ENCODE results near the gene ERC1.
A peak's percentile ranks its signal among the peaks of the same experiment; 100 is the strongest.

The ERC1 gene

GRCh38 chr12:1102115-1102514 lies 111.1 kb downstream of the ERC1 start:
- no peak overlapping the region for H3K27ac ChIP-seq (ENCODE audit: low read length)
- no CpG with 5 or more reads among the region's 2 CpGs for WGBS (ENCODE audit: insufficient coverage, insufficient read length)
- H3K9me3 ChIP-seq (ENCODE audit: control insufficient read depth, insufficient read depth, low read length): no peaks in the 10 kb centered on the region
- H3K4me1 ChIP-seq (ENCODE audit: control insufficient read depth, insufficient read depth, low read length): peaks cover 1% of the 10 kb centered on the region; the same call in 1 of the 2 replicates
- no peak overlapping the region for H3K4me3 ChIP-seq (ENCODE audit: low read length)
- H3K36me3 ChIP-seq (ENCODE audit: control insufficient read depth, insufficient read depth, low read length): no peaks in the 10 kb centered on the region
- no peaks in the 10 kb centered on the region for H3K27me3 ChIP-seq (ENCODE audit: control insufficient read depth, insufficient read depth, low read length)
- no peak for DNase-seq (ENCODE audit: low read depth, low spot score)

GRCh38 chr12:1102791-1103450 lies 111.9 kb downstream of the ERC1 start:
- H3K36me3 ChIP-seq (ENCODE audit: control insufficient read depth, insufficient read depth, low read length): no peaks in the 10 kb centered on the region
- no peaks in the 10 kb centered on the region for H3K9me3 ChIP-seq (ENCODE audit: control insufficient read depth, insufficient read depth, low read length)
- peaks cover 1% of the 10 kb centered on the region; the same call in 1 of the 2 replicates for H3K4me1 ChIP-seq (ENCODE audit: control insufficient read depth, insufficient read depth, low read length)
- H3K4me3 ChIP-seq (ENCODE audit: low read length): no peak overlapping the region
- H3K27ac ChIP-seq (ENCODE audit: low read length): no peak overlapping the region
- no peaks in the 10 kb centered on the region for H3K27me3 ChIP-seq (ENCODE audit: control insufficient read depth, insufficient read depth, low read length)
- DNase-seq (ENCODE audit: low read depth, low spot score): no peak
- WGBS (ENCODE audit: insufficient coverage, insufficient read length): no CpG with 5 or more reads among the region's 10 CpGs

GRCh38 chr12:1103632-1104031 lies 112.6 kb downstream of the ERC1 start:
- peaks cover 1% of the 10 kb centered on the region; the same call in 1 of the 2 replicates for H3K4me1 ChIP-seq (ENCODE audit: control insufficient read depth, insufficient read depth, low read length)
- no peak overlapping the region for H3K4me3 ChIP-seq (ENCODE audit: low read length)
- WGBS (ENCODE audit: insufficient coverage, insufficient read length): no CpG with 5 or more reads among the region's 3 CpGs
- no peak overlapping the region for H3K27ac ChIP-seq (ENCODE audit: low read length)
- H3K9me3 ChIP-seq (ENCODE audit: control insufficient read depth, insufficient read depth, low read length): no peaks in the 10 kb centered on the region
- H3K27me3 ChIP-seq (ENCODE audit: control insufficient read depth, insufficient read depth, low read length): no peaks in the 10 kb centered on the region
- DNase-seq (ENCODE audit: low read depth, low spot score): no peak
- no peaks in the 10 kb centered on the region for H3K36me3 ChIP-seq (ENCODE audit: control insufficient read depth, insufficient read depth, low read length)

GRCh38 chr12:1104088-1104800 lies 113.2 kb downstream of the ERC1 start:
- WGBS (ENCODE audit: insufficient coverage, insufficient read length): no CpG with 5 or more reads among the region's 8 CpGs

GRCh38 chr12:1107669-1108068 lies 116.6 kb downstream of the ERC1 start:
- H3K4me3 ChIP-seq (ENCODE audit: low read length): no peak overlapping the region
- H3K4me1 ChIP-seq (ENCODE audit: control insufficient read depth, insufficient read depth, low read length): no peaks in the 10 kb centered on the region
- no peaks in the 10 kb centered on the region for H3K9me3 ChIP-seq (ENCODE audit: control insufficient read depth, insufficient read depth, low read length)
- no peaks in the 10 kb centered on the region for H3K36me3 ChIP-seq (ENCODE audit: control insufficient read depth, insufficient read depth, low read length)
- H3K27ac ChIP-seq (ENCODE audit: low read length): no peak overlapping the region
- H3K27me3 ChIP-seq (ENCODE audit: control insufficient read depth, insufficient read depth, low read length): no peaks in the 10 kb centered on the region
- no peak for DNase-seq (ENCODE audit: low read depth, low spot score)

More at GRCh38 chr12:1104088-1104800, 113.2 kb downstream of the ERC1 start:
- H3K4me3 ChIP-seq (ENCODE audit: low read length): no peak overlapping the region
- H3K36me3 ChIP-seq (ENCODE audit: control insufficient read depth, insufficient read depth, low read length): no peaks in the 10 kb centered on the region
- H3K4me1 ChIP-seq (ENCODE audit: control insufficient read depth, insufficient read depth, low read length): peaks cover 1% of the 10 kb centered on the region; the same call in 1 of the 2 replicates
- H3K9me3 ChIP-seq (ENCODE audit: control insufficient read depth, insufficient read depth, low read length): no peaks in the 10 kb centered on the region
- no peaks in the 10 kb centered on the region for H3K27me3 ChIP-seq (ENCODE audit: control insufficient read depth, insufficient read depth, low read length)
- no peak overlapping the region for H3K27ac ChIP-seq (ENCODE audit: low read length)
- no peak for DNase-seq (ENCODE audit: low read depth, low spot score)

GRCh38 chr12:1108276-1108675 lies 117.3 kb downstream of the ERC1 start:
- DNase-seq (ENCODE audit: low read depth, low spot score): no peak
- Histone ChIP-seq H3K9me3 (ENCODE audit: control insufficient read depth, insufficient read depth, low read length) (no peaks in the 10 kb centered on the region), H3K4me1 (ENCODE audit: control insufficient read depth, insufficient read depth, low read length) (no peaks in the 10 kb centered on the region), H3K36me3 (ENCODE audit: control insufficient read depth, insufficient read depth, low read length) (no peaks in the 10 kb centered on the region), H3K27me3 (ENCODE audit: control insufficient read depth, insufficient read depth, low read length) (no peaks in the 10 kb centered on the region), H3K27ac (ENCODE audit: low read length) (no peak overlapping the region), H3K4me3 (ENCODE audit: low read length) (no peak overlapping the region)
- no CpG with 5 or more reads among the region's 1 CpG for WGBS (ENCODE audit: insufficient coverage, insufficient read length)

GRCh38 chr12:1115484-1116231 lies 124.6 kb downstream of the ERC1 start:
- no CpG with 5 or more reads among the region's 4 CpGs for WGBS (ENCODE audit: insufficient coverage, insufficient read length)
- Histone ChIP-seq H3K4me3 (ENCODE audit: low read length) (no peak overlapping the region), H3K4me1 (ENCODE audit: control insufficient read depth, insufficient read depth, low read length) (no peaks in the 10 kb centered on the region), H3K9me3 (ENCODE audit: control insufficient read depth, insufficient read depth, low read length) (no peaks in the 10 kb centered on the region; the same call in 1 of the 2 replicates), H3K27me3 (ENCODE audit: control insufficient read depth, insufficient read depth, low read length) (0 out of 2 replicates have a peak, but pooled peaks cover under 1% of the 10 kb centered on the region), H3K36me3 (ENCODE audit: control insufficient read depth, insufficient read depth, low read length) (no peaks in the 10 kb centered on the region), H3K27ac (ENCODE audit: low read length) (no peak overlapping the region)
- no peak for DNase-seq (ENCODE audit: low read depth, low spot score)

GRCh38 chr12:1117371-1117770 lies 126.3 kb downstream of the ERC1 start:
- H3K27ac ChIP-seq (ENCODE audit: low read length): no peak overlapping the region
- H3K36me3 ChIP-seq (ENCODE audit: control insufficient read depth, insufficient read depth, low read length): no peaks in the 10 kb centered on the region
- no CpG with 5 or more reads among the region's 6 CpGs for WGBS (ENCODE audit: insufficient coverage, insufficient read length)
- H3K4me3 ChIP-seq (ENCODE audit: low read length): no peak overlapping the region
- no peak for DNase-seq (ENCODE audit: low read depth, low spot score)
- H3K9me3 ChIP-seq (ENCODE audit: control insufficient read depth, insufficient read depth, low read length): no peaks in the 10 kb centered on the region; the same call in 1 of the 2 replicates
- 0 out of 2 replicates have a peak, but pooled peaks cover 3% of the 10 kb centered on the region for H3K27me3 ChIP-seq (ENCODE audit: control insufficient read depth, insufficient read depth, low read length)
- no peaks in the 10 kb centered on the region for H3K4me1 ChIP-seq (ENCODE audit: control insufficient read depth, insufficient read depth, low read length)

GRCh38 chr12:1117970-1118563 lies 127.0 kb downstream of the ERC1 start:
- Histone ChIP-seq H3K4me1 (ENCODE audit: control insufficient read depth, insufficient read depth, low read length) (no peaks in the 10 kb centered on the region), H3K27ac (ENCODE audit: low read length) (no peak overlapping the region), H3K27me3 (ENCODE audit: control insufficient read depth, insufficient read depth, low read length) (peaks cover 6% of the 10 kb centered on the region), H3K9me3 (ENCODE audit: control insufficient read depth, insufficient read depth, low read length) (no peaks in the 10 kb centered on the region; the same call in 1 of the 2 replicates), H3K4me3 (ENCODE audit: low read length) (no peak overlapping the region), H3K36me3 (ENCODE audit: control insufficient read depth, insufficient read depth, low read length) (no peaks in the 10 kb centered on the region)
- DNase-seq (ENCODE audit: low read depth, low spot score): peak; percentile 43
- WGBS (ENCODE audit: insufficient coverage, insufficient read length): no CpG with 5 or more reads among the region's 5 CpGs

GRCh38 chr12:1122786-1123185 lies 131.8 kb downstream of the ERC1 start:
- DNase-seq (ENCODE audit: low read depth, low spot score): no peak
- Histone ChIP-seq H3K27me3 (ENCODE audit: control insufficient read depth, insufficient read depth, low read length) (peaks cover 6% of the 10 kb centered on the region), H3K4me3 (ENCODE audit: low read length) (no peak overlapping the region), H3K4me1 (ENCODE audit: control insufficient read depth, insufficient read depth, low read length) (no peaks in the 10 kb centered on the region), H3K9me3 (ENCODE audit: control insufficient read depth, insufficient read depth, low read length) (no peaks in the 10 kb centered on the region; the same call in 1 of the 2 replicates), H3K27ac (ENCODE audit: low read length) (no peak overlapping the region), H3K36me3 (ENCODE audit: control insufficient read depth, insufficient read depth, low read length) (no peaks in the 10 kb centered on the region)
- WGBS (ENCODE audit: insufficient coverage, insufficient read length): no CpG with 5 or more reads among the region's 3 CpGs

Data from iPS DF 6.9 (cell line).